ENCODE measurements around the gene ABCC5. TPM values are rescaled to one million over a fixed set of nuclear protein-coding genes. Genes with fewer than 3 reads are reported as not detected.

The ABCC5 gene
- total RNA-seq, 3 donors from 2014 or later (not counting 1 experiment from before 2014, with no cell fraction given): 15.6 to 32.5 (median 27.1) TPM

- Histone ChIP-seq H3K4me3 (ENCODE audit: low read length) (no peak overlapping the region), H3K9me3 (ENCODE audit: control insufficient read depth, insufficient read depth, low read length) (no peaks in the 10 kb centered on the region), H3K4me1 (ENCODE audit: control insufficient read depth, insufficient read depth, low read length) (no peaks in the 10 kb centered on the region), H3K27me3 (ENCODE audit: control insufficient read depth, insufficient read depth, low read length) (no peaks in the 10 kb centered on the region), H3K36me3 (ENCODE audit: control insufficient read depth, insufficient read depth, low read length) (peaks cover 4% of the 10 kb centered on the region), H3K27ac (ENCODE audit: low read length) (no peak overlapping the region)
- intact Hi-C loops (cut with micrococcal nuclease): no loop called here
- Mint-ChIP-seq H3K9me3 (no peaks in the 10 kb centered on the region), H3K27ac (no peak overlapping the region), H3K4me1 (peaks cover 8 to 9% of the 10 kb centered on the region in 2 donors), H3K4me3 (no peak overlapping the region), H3K27me3 (ENCODE audit: low read depth in 2 of 2) (no peaks in the 10 kb centered on the region), H3K36me3 (peaks cover 7% of the 10 kb centered on the region)
- ATAC-seq (no peak), DNase-seq (no peak)
- 85% methylated on average over 10 of the region's 10 CpGs for WGBS (ENCODE audit: insufficient coverage)
- TF ChIP-seq, protein P1, sequence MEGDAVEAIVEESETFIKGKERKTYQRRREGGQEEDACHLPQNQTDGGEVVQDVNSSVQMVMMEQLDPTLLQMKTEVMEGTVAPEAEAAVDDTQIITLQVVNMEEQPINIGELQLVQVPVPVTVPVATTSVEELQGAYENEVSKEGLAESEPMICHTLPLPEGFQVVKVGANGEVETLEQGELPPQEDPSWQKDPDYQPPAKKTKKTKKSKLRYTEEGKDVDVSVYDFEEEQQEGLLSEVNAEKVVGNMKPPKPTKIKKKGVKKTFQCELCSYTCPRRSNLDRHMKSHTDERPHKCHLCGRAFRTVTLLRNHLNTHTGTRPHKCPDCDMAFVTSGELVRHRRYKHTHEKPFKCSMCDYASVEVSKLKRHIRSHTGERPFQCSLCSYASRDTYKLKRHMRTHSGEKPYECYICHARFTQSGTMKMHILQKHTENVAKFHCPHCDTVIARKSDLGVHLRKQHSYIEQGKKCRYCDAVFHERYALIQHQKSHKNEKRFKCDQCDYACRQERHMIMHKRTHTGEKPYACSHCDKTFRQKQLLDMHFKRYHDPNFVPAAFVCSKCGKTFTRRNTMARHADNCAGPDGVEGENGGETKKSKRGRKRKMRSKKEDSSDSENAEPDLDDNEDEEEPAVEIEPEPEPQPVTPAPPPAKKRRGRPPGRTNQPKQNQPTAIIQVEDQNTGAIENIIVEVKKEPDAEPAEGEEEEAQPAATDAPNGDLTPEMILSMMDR (IDR thresholded peaks at IDR 0.05): no peak
Observed at GRCh38 chr3:183975981-183976662, 41.6 kb downstream of the ABCC5 start.

- H3K36me3 ChIP-seq (ENCODE audit: control insufficient read depth, insufficient read depth, low read length): peaks cover 16% of the 10 kb centered on the region
- no peaks in the 10 kb centered on the region for H3K9me3 ChIP-seq (ENCODE audit: control insufficient read depth, insufficient read depth, low read length)
- H3K27ac ChIP-seq (ENCODE audit: low read length): no peak overlapping the region
- DNase-seq (no peak), ATAC-seq (no peak)
- Mint-ChIP-seq H3K4me1 (peaks cover 5% of the 10 kb centered on the region in 2 donors), H3K27ac (no peak overlapping the region), H3K36me3 (peaks cover 16% of the 10 kb centered on the region), H3K4me3 (no peak overlapping the region), H3K9me3 (no peaks in the 10 kb centered on the region), H3K27me3 (ENCODE audit: low read depth in 2 of 2) (no peaks in the 10 kb centered on the region)
- WGBS (ENCODE audit: insufficient coverage): 89% methylated on average over 3 of the region's 4 CpGs
- no peak overlapping the region for H3K4me3 ChIP-seq (ENCODE audit: low read length)
- TF ChIP-seq, protein P1 (IDR thresholded peaks at IDR 0.05): no peak
- no peaks in the 10 kb centered on the region for H3K4me1 ChIP-seq (ENCODE audit: control insufficient read depth, insufficient read depth, low read length)
- intact Hi-C loops (cut with micrococcal nuclease): no loop called here
- no peaks in the 10 kb centered on the region for H3K27me3 ChIP-seq (ENCODE audit: control insufficient read depth, insufficient read depth, low read length)
Observed at GRCh38 chr3:183968666-183969245, 48.9 kb downstream of the ABCC5 start.

- no peaks in the 10 kb centered on the region for H3K27me3 Mint-ChIP-seq (ENCODE audit: low read depth in 2 of 2)
- intact Hi-C loops (cut with micrococcal nuclease): no loop called here
- H3K36me3 Mint-ChIP-seq: peaks cover 16% of the 10 kb centered on the region
- no peak overlapping the region for H3K27ac Mint-ChIP-seq
- Histone ChIP-seq H3K4me3 (ENCODE audit: low read length) (no peak overlapping the region), H3K36me3 (ENCODE audit: control insufficient read depth, insufficient read depth, low read length) (peaks cover 16% of the 10 kb centered on the region), H3K27ac (ENCODE audit: low read length) (no peak overlapping the region), H3K27me3 (ENCODE audit: control insufficient read depth, insufficient read depth, low read length) (no peaks in the 10 kb centered on the region), H3K4me1 (ENCODE audit: control insufficient read depth, insufficient read depth, low read length) (no peaks in the 10 kb centered on the region), H3K9me3 (ENCODE audit: control insufficient read depth, insufficient read depth, low read length) (no peaks in the 10 kb centered on the region)
- no peak for ATAC-seq
- DNase-seq: no peak
- no peak overlapping the region for H3K4me3 Mint-ChIP-seq
- H3K9me3 Mint-ChIP-seq: no peaks in the 10 kb centered on the region
- no peaks in the 10 kb centered on the region for H3K4me1 Mint-ChIP-seq
- TF ChIP-seq, protein P1 (IDR thresholded peaks at IDR 0.05): no peak
- WGBS (ENCODE audit: insufficient coverage): 100% methylated on average over 3 of the region's 3 CpGs
Observed at GRCh38 chr3:183967693-183968092, 50.0 kb downstream of the ABCC5 start.
